NB4 (cell line): ENCODE results near the gene NANOS3.

Experiments
- MYC ChIP-seq: IDR thresholded peaks from 2 replicates; pipeline ENCODE4 v1.6.1; 2011; ENCODE audit warnings: low read depth, low read length
- POLR2A ChIP-seq: IDR thresholded peaks from 2 replicates; pipeline ENCODE4 v1.6.1; 2011; ENCODE audit warnings: mild to moderate bottlenecking; ENCODE audit not compliant: insufficient read length; ENCODE audit errors: extremely low read depth
- TF ChIP-seq, protein P1 (sequence below): IDR thresholded peaks from one replicate; pipeline ENCODE4 v1.5.1; 2012; ENCODE audit warnings: low read depth, low read length
- TF ChIP-seq, protein P2 (sequence below): IDR thresholded peaks from 2 replicates; pipeline ENCODE4 v1.6.1; 2011; ENCODE audit warnings: low read depth, low read length

DNA sequence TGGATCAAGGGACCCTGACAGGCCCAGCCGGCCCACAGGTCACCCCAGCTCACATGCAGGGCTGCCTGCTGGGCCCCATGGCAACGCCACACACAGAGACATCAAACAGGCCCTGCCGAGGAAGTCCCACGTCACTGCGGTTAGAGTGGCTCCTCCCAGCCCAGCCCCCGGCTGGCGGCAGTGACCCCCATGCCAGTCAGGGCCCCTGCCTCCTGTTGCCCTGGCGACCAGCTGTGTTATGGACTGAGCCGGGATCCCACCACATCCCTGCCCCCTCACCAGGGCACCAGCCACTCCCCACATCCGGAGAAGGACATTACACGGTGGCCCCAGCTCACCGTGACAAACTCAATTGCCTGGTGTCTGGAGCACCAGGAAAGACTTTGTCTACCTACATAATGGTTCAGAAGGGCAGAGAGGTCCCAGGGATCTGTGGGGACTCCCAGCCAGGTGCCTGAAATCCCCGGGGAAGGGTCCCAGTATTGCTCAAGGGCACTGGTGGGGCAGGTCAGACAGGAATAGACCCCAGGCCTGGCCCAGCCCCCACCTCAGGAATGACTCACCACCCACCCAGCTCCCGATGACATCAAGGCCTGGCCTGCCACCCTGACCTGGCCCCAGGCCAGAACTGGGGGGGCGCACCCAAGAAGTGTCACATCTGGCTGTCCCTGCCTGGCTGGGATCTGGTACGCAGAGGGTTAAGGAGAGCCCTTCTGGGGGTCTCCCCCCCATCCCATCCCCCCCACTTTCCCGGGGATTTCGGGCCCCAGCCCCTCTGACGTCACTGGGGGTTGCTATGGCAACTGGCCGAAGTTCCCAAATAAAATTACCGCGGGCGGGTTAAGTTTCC is 30.2 kb upstream of the NANOS3 start:
- TF ChIP-seq, protein P1, sequence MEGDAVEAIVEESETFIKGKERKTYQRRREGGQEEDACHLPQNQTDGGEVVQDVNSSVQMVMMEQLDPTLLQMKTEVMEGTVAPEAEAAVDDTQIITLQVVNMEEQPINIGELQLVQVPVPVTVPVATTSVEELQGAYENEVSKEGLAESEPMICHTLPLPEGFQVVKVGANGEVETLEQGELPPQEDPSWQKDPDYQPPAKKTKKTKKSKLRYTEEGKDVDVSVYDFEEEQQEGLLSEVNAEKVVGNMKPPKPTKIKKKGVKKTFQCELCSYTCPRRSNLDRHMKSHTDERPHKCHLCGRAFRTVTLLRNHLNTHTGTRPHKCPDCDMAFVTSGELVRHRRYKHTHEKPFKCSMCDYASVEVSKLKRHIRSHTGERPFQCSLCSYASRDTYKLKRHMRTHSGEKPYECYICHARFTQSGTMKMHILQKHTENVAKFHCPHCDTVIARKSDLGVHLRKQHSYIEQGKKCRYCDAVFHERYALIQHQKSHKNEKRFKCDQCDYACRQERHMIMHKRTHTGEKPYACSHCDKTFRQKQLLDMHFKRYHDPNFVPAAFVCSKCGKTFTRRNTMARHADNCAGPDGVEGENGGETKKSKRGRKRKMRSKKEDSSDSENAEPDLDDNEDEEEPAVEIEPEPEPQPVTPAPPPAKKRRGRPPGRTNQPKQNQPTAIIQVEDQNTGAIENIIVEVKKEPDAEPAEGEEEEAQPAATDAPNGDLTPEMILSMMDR, result no peak
- TF ChIP-seq POLR2A, result no peak
- TF ChIP-seq, protein P2, sequence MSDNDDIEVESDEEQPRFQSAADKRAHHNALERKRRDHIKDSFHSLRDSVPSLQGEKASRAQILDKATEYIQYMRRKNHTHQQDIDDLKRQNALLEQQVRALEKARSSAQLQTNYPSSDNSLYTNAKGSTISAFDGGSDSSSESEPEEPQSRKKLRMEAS, result peak; percentile 72
- peak; percentile 43; the same call in 1 of the 2 replicates for TF ChIP-seq MYC
